Upper lobe of left lung (tissue), 4 donors: ENCODE measurements around the gene DUSP9.

Experiments used
- CTCF ChIP-seq, 6 experiments: fragments of 450-650 bp in 4 of 6; fragments of 200-600 bp in 2 of 6; sonication (generic) in 2 of 6; IDR thresholded peaks; one replicate each; pipeline ENCODE4 v1.5.1; 2016 to 2019; ENCODE audit warnings: antibody characterized with exemption in 6 of 6
- EP300 ChIP-seq, 4 donors: sonication (generic); formaldehyde crosslinking; IDR thresholded peaks; one replicate each; pipeline ENCODE4 v1.5.1; 2017; ENCODE audit warnings: antibody characterized with exemption in 4 of 4, control low read depth in 2 of 4
- POLR2A ChIP-seq, 4 donors: fragments of 450-650 bp; IDR thresholded peaks; one replicate each; pipeline ENCODE4 v1.5.1; 2016 to 2017; ENCODE audit warnings: antibody characterized with exemption in 4 of 4, mild to moderate bottlenecking in 2 of 4
- POLR2AphosphoS5 ChIP-seq, 2 donors: sonication (generic); formaldehyde crosslinking; IDR thresholded peaks; one replicate each; pipeline ENCODE4 v1.5.1; 2017; ENCODE audit warnings: antibody characterized with exemption in 2 of 2

DNA sequence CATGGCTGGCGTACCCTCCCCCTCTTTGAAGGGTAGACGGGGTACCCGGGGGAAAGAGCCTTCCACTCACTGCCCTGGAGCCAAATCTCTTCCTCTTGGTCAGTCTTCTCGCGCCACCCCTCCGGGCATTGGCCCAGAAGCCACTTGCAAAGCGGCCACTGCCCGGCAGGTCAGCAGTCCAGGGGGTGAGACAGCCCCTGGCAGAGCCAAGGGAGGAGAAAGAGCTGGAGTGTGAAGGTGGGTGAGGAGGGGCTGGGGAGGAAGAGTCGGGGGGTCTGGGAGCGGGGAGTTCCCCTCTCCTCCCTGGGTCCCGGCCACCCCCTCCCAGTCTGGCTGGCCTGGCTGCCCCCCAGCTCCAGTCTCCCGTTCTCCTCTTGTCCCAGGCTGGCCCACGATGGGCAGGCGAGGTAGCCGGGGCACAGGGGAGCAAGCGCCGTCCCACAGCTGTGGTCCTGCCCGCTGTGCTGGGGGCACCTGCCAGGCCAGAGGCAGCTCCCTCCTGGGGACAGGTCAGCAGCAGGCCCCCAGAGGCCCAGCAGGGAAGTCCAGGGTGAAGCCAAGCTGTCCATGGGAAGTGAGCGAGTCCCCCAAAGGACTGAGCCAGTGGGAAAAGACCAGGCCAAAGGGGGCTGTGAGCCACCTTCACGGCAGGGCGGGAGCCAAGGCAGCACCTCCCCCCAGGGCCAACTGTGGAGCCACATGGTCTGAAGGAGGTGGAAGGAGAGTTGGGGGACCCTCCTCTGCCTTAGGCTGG is 21.6 kb upstream of the DUSP9 start:
- TF ChIP-seq CTCF (IDR thresholded peaks at IDR 0.05) (no peak), POLR2A (IDR thresholded peaks at IDR 0.05) (no peak), POLR2AphosphoS5 (IDR thresholded peaks at IDR 0.05) (no peak), EP300 (IDR thresholded peaks at IDR 0.05) (no peak)
